Uterus (tissue), 2 donors: ENCODE measurements around the gene CLMN.

Experiments
- POLR2A ChIP-seq, 2 donors: fragments of 450-650 bp; IDR thresholded peaks; one replicate each; pipeline ENCODE4 v1.6.1; 2016; ENCODE audit warnings: antibody characterized with exemption in 2 of 2, mild to moderate bottlenecking in 1 of 2, moderate library complexity in 1 of 2
- TF ChIP-seq, protein P1 (sequence below), 4 experiments: fragments of 200-600 bp in 2 of 4; fragments of 450-650 bp in 2 of 4; sonication (generic) in 2 of 4; IDR thresholded peaks; one replicate each; pipeline ENCODE4 v1.5.1; 2016 to 2019; ENCODE audit warnings: antibody characterized with exemption in 4 of 4, mild to moderate bottlenecking in 2 of 4, moderate library complexity in 1 of 4

DNA sequence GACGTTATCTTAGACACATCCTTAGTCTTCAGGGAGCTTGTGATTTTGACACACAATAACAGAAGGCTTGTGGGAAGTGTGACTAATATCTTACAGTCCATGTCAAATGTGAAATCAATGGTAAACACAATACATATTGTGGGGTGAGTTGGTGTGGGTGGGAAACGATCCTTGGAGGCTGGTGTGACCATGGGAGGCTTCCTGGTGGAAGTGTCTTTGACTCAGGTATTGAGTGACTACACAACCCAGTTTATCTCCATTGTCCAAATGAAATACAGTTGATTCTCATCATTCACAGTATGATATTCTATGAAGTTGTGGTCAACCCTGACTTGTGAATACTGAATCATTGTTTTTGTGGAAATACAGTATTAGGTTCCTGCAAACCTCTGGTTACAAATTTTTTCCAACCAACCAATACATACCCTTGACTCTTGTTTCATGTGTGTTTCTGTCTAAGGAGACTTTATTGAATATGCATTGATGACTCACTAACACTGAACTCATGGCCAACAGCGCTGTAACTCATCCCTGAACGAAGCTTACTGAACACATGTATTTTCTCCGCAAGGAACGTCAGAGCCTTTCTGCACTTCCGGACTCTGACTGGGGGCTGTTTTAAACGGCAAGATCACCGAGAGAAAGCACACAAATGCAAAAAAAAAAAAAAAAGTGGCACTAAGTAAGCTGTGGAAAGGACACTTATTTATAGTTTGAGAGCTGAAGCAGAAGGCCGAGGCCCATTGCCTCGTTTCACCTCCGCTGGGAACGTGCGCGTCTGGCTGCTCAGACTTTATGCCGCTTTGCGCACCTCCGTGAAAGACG is 59.0 kb downstream of the CLMN start:
- no peak for TF ChIP-seq POLR2A (IDR thresholded peaks at IDR 0.05)
- TF ChIP-seq, protein P1, sequence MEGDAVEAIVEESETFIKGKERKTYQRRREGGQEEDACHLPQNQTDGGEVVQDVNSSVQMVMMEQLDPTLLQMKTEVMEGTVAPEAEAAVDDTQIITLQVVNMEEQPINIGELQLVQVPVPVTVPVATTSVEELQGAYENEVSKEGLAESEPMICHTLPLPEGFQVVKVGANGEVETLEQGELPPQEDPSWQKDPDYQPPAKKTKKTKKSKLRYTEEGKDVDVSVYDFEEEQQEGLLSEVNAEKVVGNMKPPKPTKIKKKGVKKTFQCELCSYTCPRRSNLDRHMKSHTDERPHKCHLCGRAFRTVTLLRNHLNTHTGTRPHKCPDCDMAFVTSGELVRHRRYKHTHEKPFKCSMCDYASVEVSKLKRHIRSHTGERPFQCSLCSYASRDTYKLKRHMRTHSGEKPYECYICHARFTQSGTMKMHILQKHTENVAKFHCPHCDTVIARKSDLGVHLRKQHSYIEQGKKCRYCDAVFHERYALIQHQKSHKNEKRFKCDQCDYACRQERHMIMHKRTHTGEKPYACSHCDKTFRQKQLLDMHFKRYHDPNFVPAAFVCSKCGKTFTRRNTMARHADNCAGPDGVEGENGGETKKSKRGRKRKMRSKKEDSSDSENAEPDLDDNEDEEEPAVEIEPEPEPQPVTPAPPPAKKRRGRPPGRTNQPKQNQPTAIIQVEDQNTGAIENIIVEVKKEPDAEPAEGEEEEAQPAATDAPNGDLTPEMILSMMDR (IDR thresholded peaks at IDR 0.05) = no peak
